Gastrocnemius medialis (tissue), 4 donors: Measurements from ENCODE around the gene HBZ.

Source experiments
- POLR2A ChIP-seq, 2 donors: fragments of 450-650 bp; IDR thresholded peaks; one replicate each; pipeline ENCODE4 v1.6.1; 2017; ENCODE audit warnings: antibody characterized with exemption in 2 of 2, mild to moderate bottlenecking in 2 of 2, moderate library complexity in 2 of 2
- TF ChIP-seq, protein P1 (sequence below), 5 experiments: fragments of 450-650 bp in 3 of 5; fragments of 200-600 bp in 2 of 5; sonication (generic) in 2 of 5; IDR thresholded peaks in 4 of 5; conservative IDR thresholded peaks in 1 of 5; 1 replicate in 4 of 5; 2 replicates in 1 of 5; pipeline ENCODE4 v1.5.1; 2016 to 2019; ENCODE audit warnings: antibody characterized with exemption in 5 of 5, mild to moderate bottlenecking in 3 of 5, moderate library complexity in 3 of 5

DNA sequence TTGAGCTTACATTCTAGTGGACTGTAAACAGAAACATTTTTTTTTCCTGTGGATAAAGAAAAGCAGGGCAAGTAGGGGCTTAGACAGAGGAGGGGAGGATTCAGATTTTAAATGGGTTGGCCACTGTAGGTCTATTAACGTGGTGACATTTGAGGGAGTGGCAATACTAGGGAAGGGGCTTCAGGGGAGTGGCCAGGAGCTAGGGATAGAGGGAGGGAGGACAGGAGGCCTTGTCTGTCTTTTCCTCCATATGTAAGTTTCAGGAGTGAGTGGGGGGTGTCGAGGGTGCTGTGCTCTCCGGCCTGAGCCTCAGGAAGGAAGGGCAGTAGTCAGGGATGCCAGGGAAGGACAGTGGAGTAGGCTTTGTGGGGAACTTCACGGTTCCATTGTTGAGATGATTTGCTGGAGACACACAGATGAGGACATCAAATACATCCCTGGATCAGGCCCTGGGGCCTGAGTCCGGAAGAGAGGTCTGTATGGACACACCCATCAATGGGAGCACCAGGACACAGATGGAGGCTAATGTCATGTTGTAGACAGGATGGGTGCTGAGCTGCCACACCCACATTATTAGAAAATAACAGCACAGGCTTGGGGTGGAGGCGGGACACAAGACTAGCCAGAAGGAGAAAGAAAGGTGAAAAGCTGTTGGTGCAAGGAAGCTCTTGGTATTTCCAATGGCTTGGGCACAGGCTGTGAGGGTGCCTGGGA lies 6.8 kb downstream of the HBZ start:
- TF ChIP-seq, protein P1, sequence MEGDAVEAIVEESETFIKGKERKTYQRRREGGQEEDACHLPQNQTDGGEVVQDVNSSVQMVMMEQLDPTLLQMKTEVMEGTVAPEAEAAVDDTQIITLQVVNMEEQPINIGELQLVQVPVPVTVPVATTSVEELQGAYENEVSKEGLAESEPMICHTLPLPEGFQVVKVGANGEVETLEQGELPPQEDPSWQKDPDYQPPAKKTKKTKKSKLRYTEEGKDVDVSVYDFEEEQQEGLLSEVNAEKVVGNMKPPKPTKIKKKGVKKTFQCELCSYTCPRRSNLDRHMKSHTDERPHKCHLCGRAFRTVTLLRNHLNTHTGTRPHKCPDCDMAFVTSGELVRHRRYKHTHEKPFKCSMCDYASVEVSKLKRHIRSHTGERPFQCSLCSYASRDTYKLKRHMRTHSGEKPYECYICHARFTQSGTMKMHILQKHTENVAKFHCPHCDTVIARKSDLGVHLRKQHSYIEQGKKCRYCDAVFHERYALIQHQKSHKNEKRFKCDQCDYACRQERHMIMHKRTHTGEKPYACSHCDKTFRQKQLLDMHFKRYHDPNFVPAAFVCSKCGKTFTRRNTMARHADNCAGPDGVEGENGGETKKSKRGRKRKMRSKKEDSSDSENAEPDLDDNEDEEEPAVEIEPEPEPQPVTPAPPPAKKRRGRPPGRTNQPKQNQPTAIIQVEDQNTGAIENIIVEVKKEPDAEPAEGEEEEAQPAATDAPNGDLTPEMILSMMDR (IDR thresholded peaks at IDR 0.05 in 4 of 5, conservative IDR thresholded peaks at IDR 0.05 in 1 of 5): no peak
- TF ChIP-seq POLR2A (IDR thresholded peaks at IDR 0.05): no peak
